HG02571 (cell line): Measurements from ENCODE around the gene ANGPTL8.

ENCODE experiments used
- ATAC-seq: cut with Tn5 transposase; IDR thresholded peaks from one replicate; pipeline ENCODE4 v1.9.1; 2021; ENCODE audit warnings: mild to moderate bottlenecking, moderate library complexity; ENCODE audit not compliant: unreplicated experiment

Gene ANGPTL8

DNA sequence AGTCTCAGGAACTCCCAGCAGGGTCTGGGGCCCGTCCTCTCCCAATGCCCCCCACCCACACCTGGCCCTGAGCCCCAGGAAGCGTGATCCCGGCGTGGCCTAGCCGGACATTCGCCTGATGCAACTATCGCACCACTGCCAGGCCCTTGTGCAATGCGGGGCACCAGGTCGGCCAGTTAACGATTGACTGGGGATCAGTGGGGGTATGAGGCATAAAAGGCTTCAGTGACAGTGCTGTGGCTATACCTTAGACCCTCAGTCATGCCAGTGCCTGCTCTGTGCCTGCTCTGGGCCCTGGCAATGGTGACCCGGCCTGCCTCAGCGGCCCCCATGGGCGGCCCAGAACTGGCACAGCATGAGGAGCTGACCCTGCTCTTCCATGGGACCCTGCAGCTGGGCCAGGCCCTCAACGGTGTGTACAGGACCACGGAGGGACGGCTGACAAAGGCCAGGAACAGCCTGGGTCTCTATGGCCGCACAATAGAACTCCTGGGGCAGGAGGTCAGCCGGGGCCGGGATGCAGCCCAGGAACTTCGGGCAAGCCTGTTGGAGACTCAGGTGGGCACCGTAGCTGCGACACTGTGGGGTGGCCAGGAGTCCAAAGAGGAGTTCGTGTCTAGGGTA is at the start of gene ANGPTL8:
Gene ANGPTL8, plus strand, starts transcription at position 243 of the 624 bp plus-strand sequence. Its CDS starts 19 bp downstream, at position 262.
- no peak for ATAC-seq

- no peak for ATAC-seq
Observed at GRCh38 chr19:11190501-11190900, 48.9 kb upstream of the ANGPTL8 start.

- no peak for ATAC-seq
Observed at GRCh38 chr19:11191273-11191755, 48.1 kb upstream of the ANGPTL8 start.

- ATAC-seq, result no peak
Observed at GRCh38 chr19:11191934-11192333, 47.5 kb upstream of the ANGPTL8 start.

DNA sequence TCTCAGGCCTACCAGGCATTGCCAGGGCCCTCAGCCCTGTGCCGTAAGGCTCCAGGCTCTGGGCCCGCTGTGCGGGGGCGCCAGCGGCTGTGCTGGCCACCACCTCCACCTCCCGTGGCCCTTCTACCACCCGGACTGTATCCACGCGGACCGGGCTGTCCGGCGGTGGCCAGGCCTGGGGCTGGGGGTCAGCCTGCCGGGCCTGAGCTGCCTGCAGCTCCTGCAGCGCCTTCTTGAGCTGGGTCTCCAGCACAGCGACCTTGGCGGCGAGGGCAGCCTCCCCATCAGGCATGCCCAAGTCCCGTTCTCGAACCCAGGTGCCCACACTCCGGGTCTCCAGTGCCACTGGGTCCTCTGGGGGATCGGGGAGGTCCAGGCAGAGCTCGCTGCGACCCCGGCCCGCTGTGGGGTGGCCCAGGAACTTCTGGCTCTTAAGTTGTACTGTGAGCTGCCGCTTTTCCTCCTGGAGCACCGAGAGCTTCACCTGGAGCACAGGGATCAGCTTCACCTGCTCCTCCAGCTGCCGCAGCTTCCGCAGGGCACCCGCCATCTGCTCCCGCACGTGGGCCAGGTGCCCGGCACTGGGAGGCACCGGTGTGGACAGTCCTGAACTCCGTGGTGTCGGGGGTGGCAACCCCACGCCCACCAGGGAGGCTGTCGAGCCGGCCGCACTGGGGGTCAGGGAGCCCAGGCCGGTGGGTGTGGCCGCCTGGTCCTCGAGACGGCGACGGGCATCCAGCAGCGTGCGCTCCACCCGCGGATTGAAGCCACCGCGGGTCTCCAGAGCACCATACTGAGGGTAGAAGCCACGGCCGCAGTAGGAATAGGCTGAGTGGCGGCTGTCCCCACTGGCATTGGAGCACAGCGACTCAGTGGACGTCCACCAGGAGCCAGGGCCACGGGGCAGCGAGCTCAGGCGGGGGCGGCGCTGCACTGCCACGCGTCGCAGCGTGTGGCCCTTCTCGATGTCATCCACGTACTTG is 46.2 kb upstream of the ANGPTL8 start:
- no peak for ATAC-seq

DNA sequence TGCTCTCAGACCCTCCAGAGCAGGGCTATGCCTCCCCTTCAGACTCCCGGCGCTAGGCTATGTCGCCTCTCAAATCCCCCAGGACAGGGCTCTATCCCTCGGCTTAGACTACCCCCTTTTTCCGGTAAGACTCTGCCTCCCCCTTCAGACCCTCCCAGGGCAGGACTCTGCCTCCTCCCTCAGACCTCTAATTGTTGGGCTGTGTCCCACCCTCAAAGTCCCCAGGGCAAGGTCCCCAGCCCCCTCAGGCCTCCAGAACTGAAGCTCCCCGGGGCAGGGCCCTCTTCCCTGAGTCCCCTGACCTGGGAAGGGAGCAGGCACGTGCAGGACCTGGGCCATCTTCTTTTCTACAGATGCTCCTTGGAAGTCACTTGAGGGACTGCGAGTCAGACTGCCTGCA is 45.2 kb upstream of the ANGPTL8 start:
- ATAC-seq, result no peak

DNA sequence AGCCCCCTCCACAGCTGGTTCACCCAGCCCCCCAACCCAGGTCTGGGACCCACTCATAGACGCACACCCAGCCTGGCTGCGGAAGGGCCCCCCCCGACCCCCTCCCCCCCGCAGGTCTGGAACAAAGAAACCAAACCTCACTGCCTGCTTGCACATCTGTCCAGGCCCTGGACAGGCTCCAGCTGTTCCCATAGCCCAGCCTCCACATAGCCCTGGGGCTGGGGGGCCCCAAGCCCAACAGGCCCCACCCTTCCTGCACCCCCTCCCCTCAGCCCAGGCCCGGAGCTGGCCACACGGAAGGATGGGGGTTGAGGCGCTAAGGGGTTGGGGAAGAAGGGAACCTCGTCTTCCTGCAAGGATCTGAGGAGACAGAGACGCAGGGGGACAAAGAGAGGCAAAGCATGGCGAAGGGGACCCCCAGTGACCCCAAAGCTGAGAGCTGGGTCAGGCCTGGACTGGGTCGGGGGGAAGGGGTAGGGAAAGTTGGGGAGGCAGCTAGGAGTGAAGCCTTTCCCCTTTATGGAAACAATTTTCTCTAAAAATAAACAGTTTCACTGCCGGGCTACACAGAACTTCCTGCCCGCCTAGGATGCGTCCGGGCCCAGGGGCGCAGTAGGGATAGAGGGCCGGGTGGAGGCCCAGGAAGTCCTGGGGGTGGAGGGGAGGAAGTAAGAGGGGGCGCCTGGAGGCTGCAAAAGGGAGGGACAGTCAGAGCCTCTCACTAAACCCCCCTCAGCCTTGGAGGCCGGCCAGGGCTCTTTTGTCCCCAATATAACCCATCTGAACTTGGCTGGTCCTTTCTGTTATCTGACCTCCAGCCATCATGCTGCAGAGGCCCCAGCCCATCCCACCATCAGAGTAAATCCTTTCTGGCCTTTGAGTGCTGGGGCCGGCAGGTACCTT is 44.5 kb upstream of the ANGPTL8 start:
- ATAC-seq, result no peak

DNA sequence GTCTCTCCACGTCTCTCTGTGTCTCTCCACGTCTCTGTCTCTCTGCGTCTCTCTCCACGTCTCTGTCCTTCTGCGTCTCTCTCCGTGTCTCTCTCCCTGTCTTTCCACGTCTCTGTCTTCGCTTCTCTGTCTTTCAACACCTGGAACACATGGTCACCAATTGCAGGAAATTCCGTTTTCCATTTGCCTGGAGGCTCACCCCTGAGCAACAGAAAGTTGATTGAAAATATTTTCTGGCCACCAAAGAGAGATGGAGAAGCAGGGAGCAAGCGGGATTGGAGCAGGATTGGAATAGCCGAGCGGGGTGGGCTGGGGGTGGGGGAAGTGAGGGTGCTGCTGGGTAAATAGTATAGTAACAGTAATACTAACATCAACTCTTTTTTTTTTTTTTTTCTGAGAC is 43.7 kb upstream of the ANGPTL8 start:
- ATAC-seq, result no peak

GRCh38 chr19:11196406-11197287 is 42.8 kb upstream of the ANGPTL8 start:
- no peak for ATAC-seq

GRCh38 chr19:11197291-11198174 is 41.9 kb upstream of the ANGPTL8 start, which contains the start of gene KANK2:
KANK2 (minus strand) TSS chr19:11197545; CDS start chr19:11194511, 3,034 bp downstream.
- peak; percentile 76 for ATAC-seq

GRCh38 chr19:11198175-11198534 is 41.3 kb upstream of the ANGPTL8 start:
- ATAC-seq, result no peak

DNA sequence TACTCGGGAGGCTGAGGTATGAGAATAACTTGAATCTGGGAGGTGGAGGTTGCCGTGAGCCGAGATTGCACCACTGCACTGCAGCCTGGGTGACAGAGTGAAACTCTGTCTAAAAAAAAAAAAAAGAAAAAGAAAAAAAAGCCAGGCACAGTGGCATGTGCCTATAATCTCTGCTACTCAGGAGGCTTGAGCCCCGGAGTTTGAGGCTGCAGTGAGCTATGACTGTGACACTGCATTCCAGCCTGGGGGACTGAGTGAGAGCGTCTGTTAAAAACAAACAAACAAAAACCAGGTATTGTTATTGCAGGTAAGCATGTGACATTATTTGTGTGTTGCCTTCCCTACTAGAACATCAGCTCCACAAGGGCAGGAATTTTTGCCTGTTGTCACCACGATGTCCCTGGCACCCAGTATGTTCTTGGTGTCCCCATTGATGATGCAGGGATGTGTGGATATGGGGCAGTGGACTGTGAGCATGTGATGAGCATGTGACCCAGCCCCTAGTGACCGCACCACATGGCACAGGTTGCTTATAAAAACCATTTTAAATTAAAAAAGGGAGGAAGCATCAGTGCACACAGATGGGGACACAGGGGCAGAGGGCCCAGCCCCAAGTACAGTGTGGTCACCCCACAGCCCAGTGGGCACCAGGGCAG is 40.5 kb upstream of the ANGPTL8 start:
- ATAC-seq, result no peak

- no peak for ATAC-seq
Observed at GRCh38 chr19:11199517-11199916, 39.9 kb upstream of the ANGPTL8 start.

DNA sequence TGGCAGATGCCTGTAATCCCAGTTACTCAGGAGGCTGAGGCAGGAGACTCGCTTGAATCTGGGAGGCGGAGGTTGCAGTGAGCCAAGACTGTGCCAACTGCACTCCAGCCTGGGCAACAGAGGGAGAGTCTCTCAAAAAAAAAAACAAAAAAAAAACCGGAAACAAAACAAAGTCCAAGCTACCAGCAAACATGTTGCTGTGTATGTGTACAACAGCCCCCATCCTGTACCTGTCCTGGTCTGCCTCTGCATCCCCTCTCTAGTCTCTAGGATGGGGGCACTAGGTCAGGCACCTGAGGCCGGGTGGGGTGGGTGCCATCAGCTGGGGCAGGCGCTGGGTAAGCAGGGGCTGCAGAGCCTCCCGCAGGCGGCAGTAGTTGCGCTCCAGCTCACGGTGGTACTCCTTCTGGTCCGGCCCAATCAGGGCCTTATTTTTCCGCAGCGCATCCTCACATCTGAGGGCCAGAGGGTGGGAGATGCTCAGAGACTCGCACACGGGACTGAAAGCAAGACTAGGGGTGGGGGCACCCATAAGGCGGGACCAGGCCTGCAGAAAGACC is 39.3 kb upstream of the ANGPTL8 start:
- ATAC-seq, result no peak

- ATAC-seq, result no peak
Observed at GRCh38 chr19:11200931-11201330, 38.5 kb upstream of the ANGPTL8 start.

DNA sequence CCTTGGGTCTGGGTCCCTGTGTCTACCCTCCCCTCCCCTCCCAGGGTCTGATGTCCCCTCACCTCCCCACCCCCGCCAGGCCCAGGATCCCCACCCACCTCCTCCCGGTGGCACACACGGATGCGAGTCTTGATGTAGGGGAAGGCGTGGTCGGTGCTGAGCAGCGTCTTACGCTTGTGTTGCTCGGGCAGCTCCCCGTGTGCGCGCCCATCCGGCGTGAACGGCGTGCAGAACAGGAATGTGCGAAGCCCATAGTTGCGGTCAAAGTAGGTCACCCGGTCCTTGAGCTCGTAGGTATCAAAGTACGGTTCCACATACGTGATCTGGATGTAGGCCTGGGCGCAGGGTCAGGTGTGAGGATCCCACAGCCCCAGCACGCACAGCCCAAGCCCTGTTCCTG is 37.6 kb upstream of the ANGPTL8 start:
- ATAC-seq, result no peak

GRCh38 chr19:11202488-11203193 is 36.8 kb upstream of the ANGPTL8 start:
- no peak for ATAC-seq
